Adrenal gland (tissue), 5 donors: ENCODE results near the gene GNS.

Source experiments
- POLR2A ChIP-seq, 2 donors: fragments of 450-650 bp; IDR thresholded peaks; one replicate each; pipeline ENCODE4 v1.6.1; 2017; ENCODE audit warnings: antibody characterized with exemption in 2 of 2, mild to moderate bottlenecking in 2 of 2, moderate library complexity in 1 of 2
- TF ChIP-seq, protein P1 (sequence below), 6 experiments: fragments of 450-650 bp in 4 of 6; fragments of 200-600 bp in 2 of 6; sonication (generic) in 1 of 6; IDR thresholded peaks; 1 replicate in 5 of 6; 2 replicates in 1 of 6; pipeline versions ENCODE4 v1.5.1 to v1.8.0; 2016 to 2021; ENCODE audit warnings: antibody characterized with exemption in 6 of 6, mild to moderate bottlenecking in 2 of 6, moderate library complexity in 1 of 6
- donor health status: DM: no; HTN: no; CAD: no.

DNA sequence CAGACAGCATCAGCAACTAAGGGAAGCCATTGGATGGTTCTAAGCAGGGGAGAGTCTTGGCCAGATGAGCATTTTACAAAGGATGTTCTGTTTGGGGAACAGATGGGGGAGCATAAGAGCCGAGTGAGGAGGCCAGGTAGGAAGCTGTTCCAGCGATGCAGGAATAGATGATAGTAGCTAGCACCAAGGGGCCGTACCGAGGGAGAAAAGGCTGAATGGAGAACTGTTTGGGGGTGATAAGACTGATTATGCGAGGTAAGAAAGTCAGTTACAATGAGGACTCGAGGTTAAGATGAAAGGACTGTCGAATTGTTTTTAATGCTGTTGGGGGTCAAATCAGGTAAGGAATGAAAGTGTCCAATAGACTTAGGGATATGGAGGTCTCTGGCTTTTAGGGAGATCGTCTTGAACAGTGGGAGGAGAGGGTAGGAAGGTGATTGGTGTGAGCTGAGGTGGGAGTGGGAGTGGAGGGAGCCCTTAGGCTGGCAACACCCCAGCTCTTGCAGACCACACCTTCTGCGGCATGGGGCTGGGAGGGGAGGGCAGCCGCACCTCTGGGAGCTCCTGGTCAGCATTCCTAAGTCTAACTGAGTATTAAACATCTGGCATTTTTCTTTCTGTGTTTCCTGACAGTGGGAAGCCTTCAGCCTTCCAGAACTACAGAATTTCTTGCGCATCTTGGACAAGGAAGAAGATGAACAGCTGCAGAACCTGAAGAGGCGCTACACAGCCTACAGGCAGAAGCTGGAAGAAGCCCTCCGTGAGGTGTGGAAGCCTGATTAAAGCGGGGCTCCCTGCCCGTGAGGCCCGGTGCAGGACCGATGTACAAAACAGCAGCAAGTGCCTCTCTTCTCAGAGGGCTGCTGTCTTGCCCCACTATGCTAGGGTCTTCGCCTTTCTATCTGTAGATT is 64.8 kb downstream of the GNS start:
- TF ChIP-seq, protein P1, sequence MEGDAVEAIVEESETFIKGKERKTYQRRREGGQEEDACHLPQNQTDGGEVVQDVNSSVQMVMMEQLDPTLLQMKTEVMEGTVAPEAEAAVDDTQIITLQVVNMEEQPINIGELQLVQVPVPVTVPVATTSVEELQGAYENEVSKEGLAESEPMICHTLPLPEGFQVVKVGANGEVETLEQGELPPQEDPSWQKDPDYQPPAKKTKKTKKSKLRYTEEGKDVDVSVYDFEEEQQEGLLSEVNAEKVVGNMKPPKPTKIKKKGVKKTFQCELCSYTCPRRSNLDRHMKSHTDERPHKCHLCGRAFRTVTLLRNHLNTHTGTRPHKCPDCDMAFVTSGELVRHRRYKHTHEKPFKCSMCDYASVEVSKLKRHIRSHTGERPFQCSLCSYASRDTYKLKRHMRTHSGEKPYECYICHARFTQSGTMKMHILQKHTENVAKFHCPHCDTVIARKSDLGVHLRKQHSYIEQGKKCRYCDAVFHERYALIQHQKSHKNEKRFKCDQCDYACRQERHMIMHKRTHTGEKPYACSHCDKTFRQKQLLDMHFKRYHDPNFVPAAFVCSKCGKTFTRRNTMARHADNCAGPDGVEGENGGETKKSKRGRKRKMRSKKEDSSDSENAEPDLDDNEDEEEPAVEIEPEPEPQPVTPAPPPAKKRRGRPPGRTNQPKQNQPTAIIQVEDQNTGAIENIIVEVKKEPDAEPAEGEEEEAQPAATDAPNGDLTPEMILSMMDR (IDR thresholded peaks at IDR 0.05), result no peak
- no peak for TF ChIP-seq POLR2A (IDR thresholded peaks at IDR 0.05)
